ENCODE results near the gene CAMSAP1. TPM values are rescaled to one million over a fixed set of nuclear protein-coding genes. Genes with fewer than 3 reads are reported as not detected.

The CAMSAP1 gene
- total RNA-seq, 1 donor from 2014 or later, result 20.0 TPM

DNA sequence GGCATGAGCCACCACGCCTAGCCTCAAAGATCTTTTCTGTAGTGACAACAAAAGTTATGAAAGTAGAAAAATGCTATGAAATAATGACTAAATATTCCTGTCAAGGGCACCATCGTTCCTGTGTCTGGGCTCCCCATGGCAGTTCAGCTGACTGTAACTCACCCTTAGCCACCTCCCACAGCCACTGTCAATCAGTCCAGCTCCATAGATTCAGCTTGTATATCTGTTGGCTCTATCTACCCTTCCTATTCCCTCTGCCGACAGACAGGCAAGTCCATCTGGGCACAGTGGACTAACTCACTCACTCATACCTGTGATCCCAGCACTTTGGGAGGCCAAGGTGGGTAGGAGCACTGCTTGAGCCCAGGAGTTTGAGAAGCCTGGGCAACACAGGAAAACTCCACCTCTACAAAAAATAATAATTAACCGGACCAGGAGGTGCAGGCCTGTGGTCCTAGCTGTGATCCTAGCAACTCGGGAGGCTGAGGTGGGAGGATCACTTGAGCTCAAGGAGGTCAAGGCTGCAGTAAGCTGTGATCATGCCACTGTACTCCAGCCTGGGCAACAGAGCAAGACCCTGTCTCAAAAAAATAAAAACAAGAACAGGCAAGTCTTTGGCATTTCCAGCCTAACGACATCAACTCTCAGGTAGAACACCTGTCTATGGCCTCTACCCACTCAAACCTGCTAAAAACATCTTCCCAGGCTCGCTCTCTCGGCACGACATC, 6.2 kb downstream of the CAMSAP1 start:
- Histone ChIP-seq H3K27ac (replicated peaks) (no peak overlapping the region), H3K9me3 (replicated peaks) (no peaks in the 10 kb centered on the region), H3K4me3 (no peak overlapping the region), H3K36me3 (no peaks in the 10 kb centered on the region), H3K4me1 (peaks cover 40% of the 10 kb centered on the region), H3K27me3 (ENCODE audit: low read depth) (no peaks in the 10 kb centered on the region)
- intact Hi-C loops (cut with micrococcal nuclease), result no loop called here
- no peak for DNase-seq
- TF ChIP-seq, protein P1, sequence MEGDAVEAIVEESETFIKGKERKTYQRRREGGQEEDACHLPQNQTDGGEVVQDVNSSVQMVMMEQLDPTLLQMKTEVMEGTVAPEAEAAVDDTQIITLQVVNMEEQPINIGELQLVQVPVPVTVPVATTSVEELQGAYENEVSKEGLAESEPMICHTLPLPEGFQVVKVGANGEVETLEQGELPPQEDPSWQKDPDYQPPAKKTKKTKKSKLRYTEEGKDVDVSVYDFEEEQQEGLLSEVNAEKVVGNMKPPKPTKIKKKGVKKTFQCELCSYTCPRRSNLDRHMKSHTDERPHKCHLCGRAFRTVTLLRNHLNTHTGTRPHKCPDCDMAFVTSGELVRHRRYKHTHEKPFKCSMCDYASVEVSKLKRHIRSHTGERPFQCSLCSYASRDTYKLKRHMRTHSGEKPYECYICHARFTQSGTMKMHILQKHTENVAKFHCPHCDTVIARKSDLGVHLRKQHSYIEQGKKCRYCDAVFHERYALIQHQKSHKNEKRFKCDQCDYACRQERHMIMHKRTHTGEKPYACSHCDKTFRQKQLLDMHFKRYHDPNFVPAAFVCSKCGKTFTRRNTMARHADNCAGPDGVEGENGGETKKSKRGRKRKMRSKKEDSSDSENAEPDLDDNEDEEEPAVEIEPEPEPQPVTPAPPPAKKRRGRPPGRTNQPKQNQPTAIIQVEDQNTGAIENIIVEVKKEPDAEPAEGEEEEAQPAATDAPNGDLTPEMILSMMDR (IDR thresholded peaks at IDR 0.05; ENCODE audit: borderline replicate concordance), result no peak

DNA sequence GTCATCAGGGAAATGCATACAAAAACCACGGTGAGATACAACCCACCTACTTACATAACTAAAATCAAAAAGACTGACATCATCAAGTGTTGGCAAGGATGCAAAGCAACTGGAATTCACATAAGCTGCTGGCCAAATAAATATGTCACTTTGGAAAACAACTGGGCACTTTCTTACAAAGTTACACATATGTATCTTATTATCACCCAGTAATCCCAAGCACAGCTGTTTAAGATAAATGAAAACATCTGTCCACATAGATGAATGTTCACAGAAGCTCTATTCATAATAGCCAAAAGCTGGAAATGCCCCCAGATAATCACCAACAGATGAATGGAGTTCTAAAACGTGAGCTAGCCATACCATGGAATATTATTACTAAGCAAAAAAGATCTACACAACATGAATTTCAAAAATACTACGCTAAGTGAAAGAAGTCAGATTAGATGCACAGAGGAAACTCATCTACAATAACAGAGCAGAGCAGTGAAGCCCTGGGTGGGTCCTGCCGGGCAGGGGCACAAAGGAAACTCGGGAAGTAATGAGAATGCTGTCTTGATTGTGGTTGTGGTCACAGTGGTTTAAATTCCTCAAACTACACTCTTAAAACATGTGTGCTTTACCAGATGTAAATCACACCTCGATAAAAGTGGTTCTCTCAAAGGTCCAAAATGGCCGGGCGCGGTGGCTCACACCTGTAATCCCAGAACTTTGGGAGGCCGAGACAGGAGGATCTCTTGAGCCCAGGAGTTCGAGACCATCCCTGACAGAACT, 8.5 kb downstream of the CAMSAP1 start:
- no peak for DNase-seq
- TF ChIP-seq, protein P1 (IDR thresholded peaks at IDR 0.05; ENCODE audit: borderline replicate concordance), result no peak
- Histone ChIP-seq H3K4me1 (peaks cover 21% of the 10 kb centered on the region), H3K27me3 (ENCODE audit: low read depth) (no peaks in the 10 kb centered on the region), H3K4me3 (no peak overlapping the region), H3K9me3 (replicated peaks) (peaks cover 6% of the 10 kb centered on the region), H3K27ac (replicated peaks) (no peak overlapping the region), H3K36me3 (no peaks in the 10 kb centered on the region)
- intact Hi-C loops (cut with micrococcal nuclease), result no loop called here

DNA sequence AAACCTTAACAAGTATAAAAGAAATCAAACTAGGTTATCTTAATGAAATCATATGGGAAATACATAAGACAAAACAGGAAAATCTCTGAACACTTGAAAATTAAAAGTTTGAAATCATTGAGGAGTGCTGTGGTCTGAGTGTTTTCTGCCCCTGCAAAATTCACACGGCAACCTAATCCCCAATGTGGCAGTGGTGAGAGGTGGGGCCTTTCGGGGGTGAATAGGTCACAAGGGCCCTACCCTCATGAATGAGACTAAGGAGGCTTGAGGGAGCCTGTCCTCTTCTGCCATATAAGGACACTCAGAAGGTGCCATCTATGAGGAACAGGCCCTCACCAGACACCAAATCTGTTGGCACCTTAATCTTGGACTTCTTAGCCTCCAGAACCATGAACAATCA, 10.7 kb downstream of the CAMSAP1 start:
- Histone ChIP-seq H3K27ac (replicated peaks) (no peak overlapping the region), H3K4me3 (no peak overlapping the region), H3K4me1 (peaks cover 20% of the 10 kb centered on the region), H3K27me3 (ENCODE audit: low read depth) (no peaks in the 10 kb centered on the region), H3K9me3 (replicated peaks) (peaks cover 6% of the 10 kb centered on the region), H3K36me3 (no peaks in the 10 kb centered on the region)
- TF ChIP-seq, protein P1 (IDR thresholded peaks at IDR 0.05; ENCODE audit: borderline replicate concordance), result no peak
- no peak for DNase-seq
- intact Hi-C loops (cut with micrococcal nuclease), result no loop called here

DNA sequence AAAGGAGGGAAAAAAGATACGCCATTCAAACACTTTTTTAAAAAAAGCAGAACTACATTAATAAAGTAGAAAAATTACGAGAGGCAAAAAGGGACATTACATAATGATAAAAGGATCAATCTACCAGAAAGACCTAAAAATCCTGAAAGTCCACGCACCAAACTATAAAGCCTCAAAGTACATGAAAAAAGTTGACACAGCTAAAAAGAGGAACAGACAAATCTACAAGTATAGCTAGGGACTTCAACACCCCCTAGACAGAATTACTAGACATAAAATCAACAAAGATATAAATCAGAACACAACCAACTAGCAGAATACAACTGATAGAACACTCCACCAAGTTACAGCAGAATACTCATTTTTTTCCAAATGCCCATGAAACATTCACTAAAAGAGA, 11.1 kb downstream of the CAMSAP1 start:
- intact Hi-C loops (cut with micrococcal nuclease), result no loop called here
- TF ChIP-seq, protein P1 (IDR thresholded peaks at IDR 0.05; ENCODE audit: borderline replicate concordance), result no peak
- no peak for DNase-seq
- no peaks in the 10 kb centered on the region for H3K27me3 ChIP-seq (ENCODE audit: low read depth)
- peaks cover 6% of the 10 kb centered on the region for H3K9me3 ChIP-seq (replicated peaks)
- no peaks in the 10 kb centered on the region for H3K36me3 ChIP-seq
- H3K27ac ChIP-seq (replicated peaks), result no peak overlapping the region
- no peak overlapping the region for H3K4me3 ChIP-seq
- peaks cover 24% of the 10 kb centered on the region for H3K4me1 ChIP-seq

DNA sequence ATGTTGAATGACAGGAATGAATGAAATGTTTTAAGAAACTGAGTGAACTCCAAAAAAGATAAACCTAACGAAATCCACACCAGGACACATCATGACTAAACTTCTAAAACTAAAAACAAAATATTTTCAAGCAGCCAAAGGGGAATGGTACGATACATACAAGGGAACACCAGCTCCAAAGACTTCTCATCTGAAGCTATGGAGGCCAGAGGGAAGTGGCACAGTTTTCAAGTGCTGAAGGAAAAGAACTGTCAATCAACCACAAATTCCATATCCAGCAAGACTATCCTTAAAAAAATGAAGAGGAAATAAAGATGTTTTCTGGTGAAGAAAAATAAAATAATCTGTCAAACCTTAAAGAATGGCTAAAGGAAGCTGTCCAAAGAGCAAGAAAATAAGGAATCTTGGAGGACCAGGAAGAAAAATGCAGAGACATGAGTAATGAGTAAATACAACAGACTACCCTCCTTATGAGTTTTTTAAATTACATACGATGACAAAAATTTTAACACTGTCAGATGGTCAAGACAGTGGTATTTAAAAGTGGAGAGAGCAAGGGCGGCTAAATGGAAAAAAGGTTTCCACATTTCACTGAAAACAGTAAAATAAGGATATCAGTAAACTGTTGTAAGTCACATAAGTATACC, 12.0 kb downstream of the CAMSAP1 start:
- intact Hi-C loops (cut with micrococcal nuclease), result no loop called here

More for the DNA sequence above, 12.0 kb downstream of the CAMSAP1 start:
- Histone ChIP-seq H3K9me3 (replicated peaks) (peaks cover 6% of the 10 kb centered on the region), H3K36me3 (no peaks in the 10 kb centered on the region), H3K4me3 (no peak overlapping the region), H3K27me3 (ENCODE audit: low read depth) (no peaks in the 10 kb centered on the region), H3K27ac (replicated peaks) (no peak overlapping the region), H3K4me1 (peaks cover 33% of the 10 kb centered on the region)
- no peak for DNase-seq
- TF ChIP-seq, protein P1 (IDR thresholded peaks at IDR 0.05; ENCODE audit: borderline replicate concordance), result no peak
